ENCODE measurements around the gene NHS.

DNA sequence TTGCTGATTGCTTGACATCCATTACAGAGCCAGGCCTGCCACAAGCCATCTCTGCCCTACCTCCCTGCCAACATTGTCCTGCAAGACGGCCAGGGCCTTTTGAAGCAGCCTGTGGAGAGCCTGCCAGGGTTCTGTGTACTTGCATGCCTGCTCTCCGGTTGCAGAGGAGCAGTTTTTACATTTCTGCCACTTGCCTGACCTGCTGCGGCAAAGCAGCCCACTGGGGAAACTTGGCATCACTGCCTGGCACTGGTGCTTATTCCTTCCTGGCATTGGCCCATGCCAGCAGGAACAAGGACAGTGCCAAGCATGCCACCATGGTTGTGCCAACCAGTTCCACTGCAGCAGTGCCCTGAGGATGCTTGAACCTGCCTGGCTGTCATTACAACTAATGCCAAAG lies 167.1 kb downstream of the NHS start:
- TF ChIP-seq, protein P1, sequence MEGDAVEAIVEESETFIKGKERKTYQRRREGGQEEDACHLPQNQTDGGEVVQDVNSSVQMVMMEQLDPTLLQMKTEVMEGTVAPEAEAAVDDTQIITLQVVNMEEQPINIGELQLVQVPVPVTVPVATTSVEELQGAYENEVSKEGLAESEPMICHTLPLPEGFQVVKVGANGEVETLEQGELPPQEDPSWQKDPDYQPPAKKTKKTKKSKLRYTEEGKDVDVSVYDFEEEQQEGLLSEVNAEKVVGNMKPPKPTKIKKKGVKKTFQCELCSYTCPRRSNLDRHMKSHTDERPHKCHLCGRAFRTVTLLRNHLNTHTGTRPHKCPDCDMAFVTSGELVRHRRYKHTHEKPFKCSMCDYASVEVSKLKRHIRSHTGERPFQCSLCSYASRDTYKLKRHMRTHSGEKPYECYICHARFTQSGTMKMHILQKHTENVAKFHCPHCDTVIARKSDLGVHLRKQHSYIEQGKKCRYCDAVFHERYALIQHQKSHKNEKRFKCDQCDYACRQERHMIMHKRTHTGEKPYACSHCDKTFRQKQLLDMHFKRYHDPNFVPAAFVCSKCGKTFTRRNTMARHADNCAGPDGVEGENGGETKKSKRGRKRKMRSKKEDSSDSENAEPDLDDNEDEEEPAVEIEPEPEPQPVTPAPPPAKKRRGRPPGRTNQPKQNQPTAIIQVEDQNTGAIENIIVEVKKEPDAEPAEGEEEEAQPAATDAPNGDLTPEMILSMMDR (IDR thresholded peaks at IDR 0.05), result no peak
- no peak for TF ChIP-seq POLR2A (IDR thresholded peaks at IDR 0.05)
- no peak for TF ChIP-seq EP300 (IDR thresholded peaks at IDR 0.05)
